NCI-H128 (cell line): ENCODE measurements around the gene PIK3C2G.

Source experiments
- DNase-seq: peaks from one replicate; lab custom pipeline; 2025; ENCODE audit not compliant: unreplicated experiment; lab: John Stamatoyannopoulos, UW

Gene PIK3C2G

DNA sequence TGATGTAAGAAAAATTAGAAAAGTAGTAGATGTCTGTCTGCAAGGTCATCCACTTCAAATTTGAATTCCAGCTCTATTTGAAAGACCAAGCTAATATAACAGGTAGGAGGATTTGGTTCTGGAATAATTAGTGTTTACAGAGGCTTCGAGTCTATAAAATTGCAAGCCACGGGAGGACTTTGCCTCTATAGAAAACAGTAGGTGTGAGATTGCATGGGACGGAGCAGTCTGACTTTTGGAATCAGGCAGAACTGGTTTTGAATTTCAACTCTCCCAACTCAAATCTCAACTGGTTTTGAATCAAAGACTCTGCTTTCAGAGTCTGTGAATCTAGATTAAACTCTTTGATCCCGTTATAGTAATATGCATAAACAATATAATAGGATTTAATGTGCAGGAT lies 82.4 kb downstream of the PIK3C2G start:
- no peak for DNase-seq

GRCh38 chr12:18345021-18345735 lies 83.9 kb downstream of the PIK3C2G start:
- DNase-seq = no peak

- no peak for DNase-seq
Observed at GRCh38 chr12:18352312-18352711, 91.0 kb downstream of the PIK3C2G start.

- DNase-seq = no peak
Observed at GRCh38 chr12:18355429-18355828, 94.1 kb downstream of the PIK3C2G start.

- DNase-seq = no peak
Observed at GRCh38 chr12:18358077-18358476, 96.8 kb downstream of the PIK3C2G start.

GRCh38 chr12:18358930-18359329 lies 97.6 kb downstream of the PIK3C2G start:
- DNase-seq = no peak

DNA sequence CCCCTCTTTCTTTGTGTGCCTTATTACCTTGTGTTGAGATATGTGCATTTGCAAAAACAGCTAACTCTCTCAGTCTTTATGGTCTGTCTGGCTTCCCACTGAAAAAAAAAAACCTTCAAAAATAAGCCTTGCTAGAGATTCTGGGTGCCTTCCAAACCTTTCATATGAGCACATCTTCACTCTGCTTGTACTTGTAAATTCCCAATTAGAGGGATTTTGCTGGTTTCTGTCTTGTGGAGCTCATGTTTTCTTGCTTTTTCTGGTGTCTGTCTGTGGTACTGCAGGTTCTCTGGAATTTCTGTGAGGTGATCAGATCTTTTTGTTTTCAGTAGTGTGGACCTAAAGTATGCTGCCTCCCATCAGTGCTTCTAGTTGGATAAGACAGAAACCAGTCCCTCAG lies 100.1 kb downstream of the PIK3C2G start:
- no peak for DNase-seq

- DNase-seq = no peak
Observed at GRCh38 chr12:18363321-18363720, 102.0 kb downstream of the PIK3C2G start.

GRCh38 chr12:18368594-18368993 lies 107.3 kb downstream of the PIK3C2G start:
- DNase-seq = no peak

DNA sequence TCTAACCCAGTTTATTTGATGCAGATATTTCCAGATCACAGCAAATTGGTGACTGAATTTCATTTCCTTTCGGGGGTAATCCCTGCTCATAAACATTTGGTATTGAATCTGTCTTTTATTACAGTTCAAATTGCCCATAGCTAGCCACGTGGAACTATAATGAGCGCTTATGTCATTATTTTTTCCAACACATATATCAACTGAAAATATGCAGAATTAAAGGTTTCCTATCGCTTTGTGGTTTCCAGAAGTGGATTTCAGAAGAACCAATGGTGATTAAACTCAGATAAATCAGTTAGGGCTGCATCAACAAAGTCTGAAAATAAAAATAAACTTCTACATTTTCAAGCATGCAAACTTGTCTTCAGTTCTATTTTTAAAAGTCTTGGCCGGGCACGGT lies 111.9 kb downstream of the PIK3C2G start:
- DNase-seq = no peak

DNA sequence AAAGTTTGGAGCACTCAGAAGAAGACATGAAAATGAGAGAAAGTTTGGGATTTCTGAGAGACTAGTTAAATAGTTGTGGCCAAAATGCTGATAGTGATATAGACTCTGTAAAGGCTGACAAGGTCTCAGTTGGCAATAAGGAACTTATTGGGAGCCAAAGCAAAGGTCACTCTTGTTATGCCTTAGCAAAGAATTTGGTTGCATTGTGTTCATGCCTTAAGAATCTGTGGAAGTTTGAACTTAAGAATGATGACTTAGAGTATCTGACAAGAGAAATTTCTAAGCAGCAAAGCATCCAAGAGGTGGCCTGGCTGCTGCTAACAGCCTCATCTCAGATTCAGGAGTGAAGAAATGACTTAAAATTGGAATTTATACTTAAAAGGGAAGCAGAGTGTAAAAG lies 113.8 kb downstream of the PIK3C2G start:
- DNase-seq = no peak

DNA sequence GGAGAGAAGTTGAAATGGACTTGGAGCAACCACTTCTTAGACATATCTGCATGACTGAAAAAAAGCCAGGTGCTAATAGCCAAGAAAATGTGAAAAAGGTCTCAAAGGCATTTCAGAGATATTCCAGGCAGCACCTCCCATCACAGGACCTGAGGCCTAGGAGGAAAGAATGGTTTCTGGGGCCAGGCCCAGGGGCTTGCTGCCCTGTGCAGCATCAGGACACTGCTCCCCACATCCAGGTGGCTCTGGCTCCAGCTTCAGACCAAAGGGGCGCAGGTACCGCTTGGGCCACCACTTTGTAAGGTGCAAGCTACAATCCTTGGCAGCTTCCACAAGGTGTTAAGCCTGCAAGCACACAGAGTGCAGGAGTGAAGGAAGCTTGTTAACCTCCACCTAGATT lies 114.3 kb downstream of the PIK3C2G start:
- DNase-seq = no peak

DNA sequence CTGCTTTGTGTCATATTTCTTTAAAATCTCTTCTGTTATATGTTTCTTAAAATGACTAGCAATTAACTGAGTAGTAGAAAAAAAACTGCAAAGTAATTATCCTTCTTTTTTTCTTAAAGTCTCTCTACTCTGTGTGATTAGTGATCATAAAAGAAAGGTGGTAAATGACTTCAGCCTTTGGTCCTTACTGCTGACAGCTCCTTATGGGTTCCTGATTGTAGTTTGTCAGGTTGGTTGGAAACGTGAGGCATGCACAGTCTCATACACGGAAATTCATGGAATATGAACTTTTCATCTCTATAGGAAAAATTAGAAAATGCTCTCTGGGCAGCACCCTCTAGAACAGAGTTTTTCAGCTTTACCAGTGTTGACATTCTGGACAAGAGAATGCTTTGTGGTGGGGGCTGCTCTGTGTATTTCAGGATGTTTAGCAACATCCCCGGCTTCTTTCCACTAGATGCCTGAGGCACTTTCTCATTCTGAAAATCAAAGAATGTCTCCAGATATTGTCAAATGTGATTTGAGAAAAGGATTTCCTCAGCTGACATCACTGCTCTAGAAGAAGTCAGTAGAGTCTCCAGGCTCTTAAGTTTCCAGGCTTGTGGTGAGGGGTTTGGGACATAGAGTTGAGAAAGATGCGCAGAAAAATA lies 121.0 kb downstream of the PIK3C2G start:
- DNase-seq = no peak

DNA sequence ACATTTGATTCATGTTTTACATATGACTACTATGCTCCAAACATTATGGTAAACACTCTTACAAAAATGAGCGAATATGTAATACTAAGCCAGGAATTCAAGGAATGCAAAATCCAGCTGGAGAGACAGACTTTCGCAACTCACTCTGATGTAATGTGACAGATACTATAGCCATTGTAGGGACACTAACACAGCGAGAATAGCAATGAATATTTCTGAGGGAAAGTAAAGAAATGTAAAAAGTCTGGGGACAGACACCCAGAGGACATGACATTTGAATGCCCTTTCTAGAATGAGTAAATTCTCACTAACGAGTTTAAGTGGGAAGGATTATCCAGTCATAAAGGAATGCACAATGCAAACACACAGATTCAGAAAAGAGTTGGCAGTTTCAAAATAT lies 121.9 kb downstream of the PIK3C2G start:
- DNase-seq = no peak

DNA sequence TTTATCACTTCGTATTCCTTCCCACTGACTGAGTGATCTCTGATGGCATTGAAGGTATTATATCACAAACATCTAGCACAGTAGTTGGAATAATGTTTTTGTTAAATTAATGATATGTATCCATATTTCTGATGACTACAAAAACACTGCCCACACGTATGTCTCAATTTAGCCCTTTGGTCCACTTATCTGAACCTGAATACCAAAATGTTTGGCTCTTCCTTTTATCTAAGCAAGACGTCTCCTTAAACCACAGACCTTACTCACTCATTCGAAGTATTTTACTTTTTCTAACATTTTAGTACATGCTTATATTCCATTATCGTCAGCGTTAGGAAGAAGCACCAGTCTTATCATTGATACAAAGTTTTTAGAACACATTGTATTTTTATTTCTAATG lies 126.4 kb downstream of the PIK3C2G start:
- no peak for DNase-seq

DNA sequence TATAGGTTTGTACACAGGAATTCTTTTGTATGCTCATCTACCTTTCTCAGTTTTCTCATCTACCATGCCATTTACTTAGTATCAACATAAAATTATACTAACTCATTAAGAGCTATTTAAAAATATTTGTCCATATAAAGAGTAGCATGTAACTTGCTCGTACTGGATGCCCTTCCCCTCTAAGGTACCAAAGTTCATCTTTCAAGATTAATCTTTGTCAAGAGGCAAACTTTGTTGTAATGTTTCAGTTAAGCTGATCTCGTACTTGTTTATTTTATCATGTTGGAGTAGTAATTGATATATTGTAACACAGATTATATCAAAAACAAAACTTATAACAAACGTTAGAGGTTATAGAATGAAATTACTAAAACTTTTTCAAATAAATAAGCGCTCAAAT lies 128.5 kb downstream of the PIK3C2G start:
- DNase-seq = no peak

DNA sequence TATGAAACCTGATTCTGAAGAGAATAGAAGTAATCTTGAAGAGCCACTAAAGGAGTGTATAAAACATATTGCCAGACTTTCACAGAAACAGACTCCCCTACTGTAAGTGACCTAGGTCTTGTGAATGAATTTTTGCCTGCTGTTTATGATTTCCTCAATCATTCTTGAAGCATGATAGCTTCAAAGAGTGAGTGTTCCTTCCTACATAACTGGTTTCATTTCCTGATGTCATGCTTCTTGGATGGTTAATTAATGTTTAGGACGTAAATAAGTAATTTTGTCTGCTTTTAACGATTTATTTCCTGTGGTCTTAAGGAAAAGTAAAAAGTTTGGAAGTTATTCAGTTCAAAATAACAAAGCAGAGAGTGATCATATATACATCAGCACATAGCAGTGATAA lies 129.8 kb downstream of the PIK3C2G start:
- DNase-seq = no peak

GRCh38 chr12:18394742-18395141 lies 133.4 kb downstream of the PIK3C2G start:
- no peak for DNase-seq

- DNase-seq = no peak
Observed at GRCh38 chr12:18400186-18400585, 138.9 kb downstream of the PIK3C2G start.

GRCh38 chr12:18402872-18403611 lies 141.7 kb downstream of the PIK3C2G start:
- no peak for DNase-seq

- no peak for DNase-seq
Observed at GRCh38 chr12:18411453-18411852, 150.1 kb downstream of the PIK3C2G start.

DNA sequence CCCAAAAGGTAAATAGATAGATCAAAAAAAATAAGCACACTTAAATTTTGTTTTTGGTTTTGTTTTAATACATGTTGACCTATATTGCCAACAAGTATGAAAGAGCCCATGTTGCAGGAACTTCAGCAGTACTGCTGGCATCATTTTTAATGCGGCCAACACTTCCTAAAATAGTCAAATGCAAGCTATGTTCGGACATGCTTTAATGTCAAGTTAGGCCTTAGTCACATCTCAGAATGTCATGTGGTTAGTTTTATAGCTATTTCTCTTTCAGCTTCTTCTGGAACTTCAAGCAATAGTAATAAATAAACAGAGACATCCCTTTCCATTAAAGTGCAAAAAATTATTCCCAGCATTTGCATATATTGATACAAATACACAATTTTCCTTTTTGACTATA lies 153.4 kb downstream of the PIK3C2G start:
- DNase-seq = no peak
